Transverse colon (tissue), 4 donors: Measurements from ENCODE around the gene TAS2R39. TPM values are rescaled to one million over a fixed set of nuclear protein-coding genes. Genes with fewer than 3 reads are reported as not detected.
"Not testable (repeated sequence)": the region's sequence is repeated elsewhere in the genome, so short reads cannot be mapped to it uniquely, and the experiment has no call there.

Source experiments
- DNase-seq: peaks from one replicate; pipeline ENCODE4 v3.0.0-alpha.2; 2019
- H3K27ac ChIP-seq, 4 donors: fragments of 200-600 bp; sonication (generic); 2 replicates each; pipeline ENCODE4 v1.5.1; 2016 to 2018; ENCODE audit warnings: inconsistent platforms in 4 of 4
- H3K27me3 ChIP-seq: fragments of 200-600 bp; sonication (generic); 2 replicates; pipeline ENCODE4 v1.5.1; 2017; ENCODE audit warnings: inconsistent platforms
- H3K36me3 ChIP-seq, 4 donors: fragments of 200-600 bp; sonication (generic); 2 replicates each; pipeline ENCODE4 v1.5.1; 2017 to 2019; ENCODE audit warnings: inconsistent platforms in 4 of 4
- H3K4me1 ChIP-seq, 4 donors: fragments of 200-600 bp; sonication (generic); 2 replicates each; pipeline ENCODE4 v1.5.1; 2017 to 2020; ENCODE audit warnings: inconsistent platforms in 4 of 4
- H3K4me3 ChIP-seq, 4 donors: fragments of 200-600 bp; sonication (generic); 1 replicate in 1 of 4; 2 replicates in 3 of 4; pipeline versions ENCODE4 v1.5.1 to v1.6.1; 2017 to 2019; ENCODE audit warnings: inconsistent platforms in 4 of 4
- H3K9me3 ChIP-seq, 2 donors: fragments of 200-600 bp; sonication (generic); 2 replicates each; pipeline ENCODE4 v1.5.1; 2017 to 2019; ENCODE audit warnings: inconsistent platforms in 2 of 2
- CTCF ChIP-seq, 5 experiments: fragments of 200-600 bp in 3 of 5; fragments of 450-650 bp in 2 of 5; sonication (generic) in 3 of 5; IDR thresholded peaks; 1 replicate in 2 of 5; 2 replicates in 3 of 5; pipeline ENCODE4 v1.5.1; 2016 to 2017; ENCODE audit warnings: antibody characterized with exemption in 5 of 5, inconsistent platforms in 3 of 5, mild to moderate bottlenecking in 2 of 5, moderate library complexity in 1 of 5
- EP300 ChIP-seq: sonication (generic); formaldehyde crosslinking; IDR thresholded peaks from one replicate; pipeline ENCODE4 v1.6.1; 2017; ENCODE audit warnings: antibody characterized with exemption, low read depth
- POLR2A ChIP-seq: fragments of 450-650 bp; IDR thresholded peaks from one replicate; pipeline ENCODE4 v1.6.1; 2016; ENCODE audit warnings: antibody characterized with exemption, mild to moderate bottlenecking, moderate library complexity
- POLR2AphosphoS5 ChIP-seq, 3 donors: sonication (generic); formaldehyde crosslinking; IDR thresholded peaks; one replicate each; pipeline ENCODE4 v1.6.1; 2016; ENCODE audit warnings: antibody characterized with exemption in 3 of 3
- WGBS, 2 donors: methylation state at CpG; one replicate each; pipeline ENCODE4 v1.1.5; 2018; ENCODE audit warnings: low coverage in 1 of 2; 5-methylcytosine and 5-hydroxymethylcytosine counted together
- in situ Hi-C, 4 donors: fragments of 200-750 bp; cut with MboI; loops; one replicate each; pipeline versions ENCODE4 v1.15.0 to v1.15.1; 2017; ENCODE audit warnings: low sequenced_read_pairs in 3 of 4, low pct_ligation_motif_present in 1 of 4, low pct_unique_long_range_greater_than_20kb in 1 of 4
- intact Hi-C: fragments of 100-400 bp; cut with DNase I; formaldehyde crosslinking; loops from one replicate; pipeline ENCODE4 v1.15.1; 2023; ENCODE audit warnings: low total_unique reads
- total RNA-seq, 4 donors: library from RNA; depleted of rRNA; stranded (reverse); fragments of >200 nt; gene quantifications; one replicate each; pipeline ENCODE4 v1.1.0, GENCODE V29; 2016

TAS2R39 gene
- total RNA-seq, 4 donors from 2014 or later, result not detected

DNA sequence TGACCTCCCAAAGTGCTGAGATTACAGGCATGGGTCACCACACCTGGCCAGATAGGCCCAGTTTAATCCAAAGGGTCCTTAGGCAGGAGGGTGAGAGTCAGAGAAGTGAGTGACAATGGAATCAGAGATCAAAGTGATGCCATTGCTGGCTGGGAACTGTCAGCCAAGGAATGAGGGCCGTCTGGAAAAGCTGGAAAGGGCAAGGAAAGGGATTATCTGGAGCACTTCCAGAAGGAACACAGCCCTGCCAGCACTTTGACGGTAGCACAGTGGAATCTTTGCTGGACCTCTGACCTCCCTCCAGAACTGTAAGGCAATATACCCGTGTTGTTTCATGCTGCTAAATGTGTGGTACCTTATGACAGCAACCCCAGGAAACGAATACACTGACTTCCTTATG, 27.3 kb downstream of the TAS2R39 start:
- in situ Hi-C loops, result loop anchor here (5.0 to 25.0 kb wide), 5 partner anchors 198 to 573 kb away; partner anchors contain the start of genes EPHB6 (in 3 of the 4) and TRPV6 (in 1 of the 4)
- intact Hi-C loops, result loop anchor here (10.0 kb wide), 1 partner anchor 336 kb away; no protein-coding TSS in a partner anchor

GRCh38 chr7:143213478-143213877, 30.3 kb downstream of the TAS2R39 start:
- intact Hi-C loops (loop anchor here (10.0 kb wide), 1 partner anchor 339 kb away; no protein-coding TSS in a partner anchor), in situ Hi-C loops (loop anchor here (5.0 to 25.0 kb wide), 5 partner anchors 201 to 576 kb away; partner anchors contain the start of genes EPHB6 (in 3 of the 4) and TRPV6 (in 1 of the 4))

More for the DNA sequence above, 27.3 kb downstream of the TAS2R39 start:
- 17 to 32% methylated on average over 1 to 4 of the region's 4 CpGs for WGBS, 2 donors
- DNase-seq, result no peak
- H3K4me3 ChIP-seq, result no peak overlapping the region
- TF ChIP-seq POLR2A (no peak), POLR2AphosphoS5 (IDR thresholded peaks at IDR 0.05) (no peak), EP300 (no peak), CTCF (IDR thresholded peaks at IDR 0.05) (no peak)
- no peak overlapping the region for H3K27ac ChIP-seq
- no peaks in the 10 kb centered on the region for H3K36me3 ChIP-seq
- no peaks in the 10 kb centered on the region for H3K9me3 ChIP-seq
- no peaks in the 10 kb centered on the region for H3K4me1 ChIP-seq
- no peaks in the 10 kb centered on the region for H3K27me3 ChIP-seq

GRCh38 chr7:143214789-143215679, 31.8 kb downstream of the TAS2R39 start:
- no peaks in the 10 kb centered on the region for H3K9me3 ChIP-seq
- in situ Hi-C loops, result loop anchor here (5.0 to 25.0 kb wide), 5 partner anchors 203 to 578 kb away; partner anchors contain the start of genes EPHB6 (in 3 of the 4) and TRPV6 (in 1 of the 4)
- TF ChIP-seq CTCF (IDR thresholded peaks at IDR 0.05) (peak; percentile 98 to 99 (median 99)), POLR2AphosphoS5 (IDR thresholded peaks at IDR 0.05) (no peak), EP300 (no peak)
- 17 to 20% methylated on average over 8 of the region's 8 CpGs for WGBS, 2 donors
- no peak overlapping the region for H3K27ac ChIP-seq
- intact Hi-C loops, result loop anchor here (2.0 to 10.0 kb wide), 2 partner anchors 206 to 340 kb away; no protein-coding TSS in a partner anchor
- no peaks in the 10 kb centered on the region for H3K4me1 ChIP-seq
- no peaks in the 10 kb centered on the region for H3K36me3 ChIP-seq
- peak; percentile 64 for DNase-seq
- no peaks in the 10 kb centered on the region for H3K27me3 ChIP-seq
- H3K4me3 ChIP-seq, result no peak overlapping the region

More at GRCh38 chr7:143213478-143213877, 30.3 kb downstream of the TAS2R39 start:
- not testable (repeated sequence) for H3K9me3 ChIP-seq, H3K27ac ChIP-seq, H3K27me3 ChIP-seq, DNase-seq, H3K4me3 ChIP-seq, H3K4me1 ChIP-seq, H3K36me3 ChIP-seq
- 89 to 96% methylated on average over 4 of the region's 4 CpGs for WGBS, 2 donors

DNA sequence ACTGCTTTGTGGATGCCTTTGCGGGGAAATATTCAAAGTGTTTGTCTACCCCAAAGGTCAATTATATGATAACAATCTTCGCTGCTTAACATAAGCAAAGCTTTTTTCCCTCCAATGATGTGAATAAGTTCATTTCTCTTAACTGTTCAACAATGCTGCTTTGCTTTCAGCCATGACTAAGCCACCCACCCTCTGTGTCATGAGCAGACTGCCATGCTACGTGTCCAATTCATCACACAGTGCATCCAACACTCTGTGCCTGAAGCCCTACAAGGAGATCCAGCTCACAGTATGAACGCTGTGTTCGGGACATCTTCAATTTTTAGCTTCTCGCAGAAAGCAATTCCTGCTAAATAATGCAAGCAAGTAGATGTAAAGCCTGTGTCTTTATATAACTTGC, 32.9 kb downstream of the TAS2R39 start:
- Histone ChIP-seq H3K36me3 (no peaks in the 10 kb centered on the region), H3K27me3 (no peaks in the 10 kb centered on the region), H3K4me1 (no peaks in the 10 kb centered on the region), H3K9me3 (no peaks in the 10 kb centered on the region), H3K27ac (no peak overlapping the region), H3K4me3 (no peak overlapping the region)
- DNase-seq, result no peak
- 74 to 87% methylated on average over 5 to 6 of the region's 6 CpGs for WGBS, 2 donors
- no peak for TF ChIP-seq POLR2AphosphoS5 (IDR thresholded peaks at IDR 0.05)
- intact Hi-C loops (loop anchor here (10.0 kb wide), 1 partner anchor 341 kb away; no protein-coding TSS in a partner anchor), in situ Hi-C loops (loop anchor here (25.0 kb wide), 3 partner anchors 329 to 579 kb away; partner anchors contain the start of genes EPHB6 (in 3 of the 4) and TRPV6 (in 1 of the 4))

GRCh38 chr7:143216686-143217085, 33.5 kb downstream of the TAS2R39 start:
- H3K4me1 ChIP-seq, result no peaks in the 10 kb centered on the region

More at GRCh38 chr7:143216686-143217085, 33.5 kb downstream of the TAS2R39 start:
- no peak for DNase-seq
- in situ Hi-C loops (loop anchor here (25.0 kb wide), 3 partner anchors 329 to 579 kb away; partner anchors contain the start of genes EPHB6 (in 3 of the 4) and TRPV6 (in 1 of the 4)), intact Hi-C loops (loop anchor here (10.0 kb wide), 1 partner anchor 342 kb away; no protein-coding TSS in a partner anchor)
- H3K9me3 ChIP-seq, result no peaks in the 10 kb centered on the region
- H3K27ac ChIP-seq, result no peak overlapping the region
- no peak for TF ChIP-seq EP300
- TF ChIP-seq POLR2A, result no peak
- no peak for TF ChIP-seq POLR2AphosphoS5 (IDR thresholded peaks at IDR 0.05)
- TF ChIP-seq CTCF (IDR thresholded peaks at IDR 0.05), result no peak
- no peaks in the 10 kb centered on the region for H3K36me3 ChIP-seq
- no peak overlapping the region for H3K4me3 ChIP-seq
- H3K27me3 ChIP-seq, result peaks cover 5% of the 10 kb centered on the region
- 87 to 90% methylated on average over 2 of the region's 2 CpGs for WGBS, 2 donors
